ENCODE data around the gene TOP3B.

Gene TOP3B

GRCh38 chr22:21963286-21963685, 19.3 kb downstream of the TOP3B start:
- DNase-seq (ENCODE audit: low spot score) = no peak

GRCh38 chr22:21962655-21962949, 20.0 kb downstream of the TOP3B start:
- DNase-seq (ENCODE audit: low spot score) = no peak

- no peak for DNase-seq (ENCODE audit: low spot score)
Observed at GRCh38 chr22:21961886-21962654, 20.5 kb downstream of the TOP3B start.

- no peak for DNase-seq (ENCODE audit: low spot score)
Observed at GRCh38 chr22:21961127-21961867, 21.3 kb downstream of the TOP3B start.

- DNase-seq (ENCODE audit: low spot score) = no peak
Observed at GRCh38 chr22:21960200-21961126, 22.1 kb downstream of the TOP3B start.

- no peak for DNase-seq (ENCODE audit: low spot score)
Observed at GRCh38 chr22:21959274-21960074, 23.1 kb downstream of the TOP3B start.

- no peak for DNase-seq (ENCODE audit: low spot score)
Observed at GRCh38 chr22:21958360-21959273, 24.0 kb downstream of the TOP3B start.

- DNase-seq (ENCODE audit: low spot score) = peak; percentile 89
Observed at GRCh38 chr22:21952586-21953571, 29.7 kb downstream of the TOP3B start, which contains the start of gene PPM1F. TSS of gene PPM1F (minus strand) at chr22:21952848. CDS start at chr22:21946048, 6,800 bp downstream.

GRCh38 chr22:21951931-21952465, 30.6 kb downstream of the TOP3B start:
- no peak for DNase-seq (ENCODE audit: low spot score)

GRCh38 chr22:21951062-21951461, 31.5 kb downstream of the TOP3B start:
- no peak for DNase-seq (ENCODE audit: low spot score)

GRCh38 chr22:21949948-21950347, 32.6 kb downstream of the TOP3B start:
- DNase-seq (ENCODE audit: low spot score) = no peak

- no peak for DNase-seq (ENCODE audit: low spot score)
Observed at GRCh38 chr22:21949569-21949918, 33.0 kb downstream of the TOP3B start.

- no peak for DNase-seq (ENCODE audit: low spot score)
Observed at GRCh38 chr22:21948824-21949568, 33.6 kb downstream of the TOP3B start.

- no peak for DNase-seq (ENCODE audit: low spot score)
Observed at GRCh38 chr22:21948390-21948789, 34.2 kb downstream of the TOP3B start.

- no peak for DNase-seq (ENCODE audit: low spot score)
Observed at GRCh38 chr22:21947040-21948014, 35.3 kb downstream of the TOP3B start.

- no peak for DNase-seq (ENCODE audit: low spot score)
Observed at GRCh38 chr22:21946262-21946925, 36.2 kb downstream of the TOP3B start.
